Neural cell (in vitro differentiated cells): ENCODE results near the gene BMP2. TPM values are rescaled to one million over a fixed set of nuclear protein-coding genes. Genes with fewer than 3 reads are reported as not detected.

Experiments used
- H2AFZ ChIP-seq: fragments of 200-600, 300-800 bp; sonication (generic), shearing (Covaris generic); 2 replicates; pipeline ENCODE4 v1.6.0; 2014; ENCODE audit warnings: low read depth, mild to moderate bottlenecking, antibody characterized with exemption, low read length, moderate library complexity
- H3F3A ChIP-seq: fragments of 200-600 bp; shearing (Covaris generic); 2 replicates; pipeline ENCODE4 v1.6.1; 2016; ENCODE audit warnings: mild to moderate bottlenecking, moderate library complexity, mixed read lengths, antibody characterized with exemption, low read length; ENCODE audit not compliant: insufficient read depth, poor library complexity, severe bottlenecking
- H3K27ac ChIP-seq: fragments of 200-600, 300-800 bp; sonication (generic), shearing (Covaris generic); 2 replicates; pipeline ENCODE4 v1.5.1; 2014; ENCODE audit warnings: mild to moderate bottlenecking, low read length, moderate library complexity
- H3K27me3 ChIP-seq: fragments of 300-800, 200-600 bp; sonication (generic), shearing (Covaris generic); 2 replicates; pipeline ENCODE4 v1.6.0; 2014; ENCODE audit warnings: mild to moderate bottlenecking, low read depth, low read length, moderate library complexity; ENCODE audit not compliant: insufficient read depth
- H3K36me3 ChIP-seq: fragments of 300-800, 200-600 bp; sonication (generic), shearing (Covaris generic); 2 replicates; pipeline ENCODE4 v1.5.1; 2014; ENCODE audit warnings: mild to moderate bottlenecking, antibody characterized with exemption, low read length, moderate library complexity; ENCODE audit not compliant: insufficient read depth
- H3K4me2 ChIP-seq: fragments of 300-800, 200-600 bp; sonication (generic), shearing (Covaris generic); 2 replicates; pipeline ENCODE4 v1.6.0; 2014; ENCODE audit warnings: mild to moderate bottlenecking, low read length
- H3K4me3 ChIP-seq: fragments of 300-800, 200-600 bp; sonication (generic), shearing (Covaris generic); 2 replicates; pipeline ENCODE4 v1.5.1; 2014; ENCODE audit warnings: mild to moderate bottlenecking, low read length, moderate library complexity
- H3K79me2 ChIP-seq: fragments of 200-600 bp; shearing (Covaris generic); replicated peaks from 2 replicates; pipeline ENCODE4 v1.6.0; 2014; ENCODE audit warnings: mild to moderate bottlenecking, low read length, moderate library complexity; ENCODE audit not compliant: insufficient read depth
- H3K9ac ChIP-seq: fragments of 300-800, 200-600 bp; sonication (generic), shearing (Covaris generic); 2 replicates; pipeline ENCODE4 v1.6.1; 2016; ENCODE audit warnings: mild to moderate bottlenecking, low read length, mixed read lengths
- H3K9me2 ChIP-seq: fragments of 200-600 bp; shearing (Covaris generic); 2 replicates; pipeline ENCODE4 v1.6.1; 2016; ENCODE audit warnings: mild to moderate bottlenecking, low read length, mixed read lengths; ENCODE audit not compliant: insufficient read depth
- H3K9me3 ChIP-seq: fragments of 200-600, 300-800 bp; sonication (generic), shearing (Covaris generic); 2 replicates; pipeline ENCODE4 v1.6.1; 2016; ENCODE audit warnings: mild to moderate bottlenecking, mixed run types, low read length, moderate library complexity, mixed read lengths
- H4K20me1 ChIP-seq: fragments of 200-600 bp; shearing (Covaris generic); 2 replicates; pipeline ENCODE4 v1.6.1; 2016; ENCODE audit warnings: mild to moderate bottlenecking, mixed run types; ENCODE audit not compliant: insufficient read depth
- CTCF ChIP-seq: fragments of 450-650 bp; IDR thresholded peaks from 2 replicates; pipeline ENCODE4 v1.5.1; 2014; ENCODE audit warnings: antibody characterized with exemption, mild to moderate bottlenecking, moderate library complexity; ENCODE audit not compliant: poor library complexity, severe bottlenecking
- EP300 ChIP-seq: fragments of 450-650 bp; conservative IDR thresholded peaks from 2 replicates; pipeline ENCODE4 v1.6.1; 2014; ENCODE audit warnings: antibody characterized with exemption, mild to moderate bottlenecking, moderate library complexity; ENCODE audit not compliant: poor library complexity, severe bottlenecking
- EZH2 ChIP-seq: fragments of 200-600, 300-800 bp; shearing (Covaris generic), sonication (generic); IDR thresholded peaks from 2 replicates; pipeline ENCODE4 v1.6.1; 2014; ENCODE audit warnings: antibody characterized with exemption, low read length, borderline replicate concordance, mild to moderate bottlenecking; ENCODE audit not compliant: insufficient read depth, poor library complexity, severe bottlenecking
- MXI1 ChIP-seq: fragments of 450-650 bp; conservative IDR thresholded peaks from 2 replicates; pipeline ENCODE4 v1.6.1; 2014; ENCODE audit warnings: antibody characterized with exemption, mild to moderate bottlenecking; ENCODE audit not compliant: poor library complexity, severe bottlenecking
- POLR2AphosphoS5 ChIP-seq: IDR thresholded peaks from 2 replicates; pipeline ENCODE4 v1.6.1; 2012
- RAD21 ChIP-seq: fragments of 450-650 bp; conservative IDR thresholded peaks from 2 replicates; pipeline ENCODE4 v1.6.1; 2014; ENCODE audit warnings: antibody characterized with exemption, mild to moderate bottlenecking, moderate library complexity
- SMC3 ChIP-seq: fragments of 450-650 bp; conservative IDR thresholded peaks from 2 replicates; pipeline ENCODE4 v1.6.1; 2014; ENCODE audit warnings: antibody characterized with exemption, mild to moderate bottlenecking, moderate library complexity; ENCODE audit not compliant: poor library complexity
- TAF1 ChIP-seq: IDR thresholded peaks from 2 replicates; pipeline ENCODE4 v1.6.1; 2012; ENCODE audit warnings: low read depth
- polyA plus RNA-seq: library from polyadenylated mRNA; depleted of rRNA; stranded (reverse); fragments of >200 nt; gene quantifications from 2 replicates; pipeline ENCODE4 v1.2.3, GENCODE V29; 2014
- TF ChIP-seq, protein P1 (sequence below): IDR thresholded peaks from 2 replicates; pipeline ENCODE4 v1.6.1; 2012; ENCODE audit warnings: borderline replicate concordance

The BMP2 gene
- polyA plus RNA-seq, 1 donor from 2014 or later = 1.1 TPM

GRCh38 chr20:6744805-6745204, 22.7 kb upstream of the BMP2 start:
- no peaks in the 10 kb centered on the region for H3F3A ChIP-seq
- no peak overlapping the region for H3K4me3 ChIP-seq
- H2AFZ ChIP-seq = no peak overlapping the region
- H3K79me2 ChIP-seq = no peaks in the 10 kb centered on the region
- no peaks in the 10 kb centered on the region for H3K36me3 ChIP-seq
- H3K4me2 ChIP-seq = no peak overlapping the region
- TF ChIP-seq, protein P1, sequence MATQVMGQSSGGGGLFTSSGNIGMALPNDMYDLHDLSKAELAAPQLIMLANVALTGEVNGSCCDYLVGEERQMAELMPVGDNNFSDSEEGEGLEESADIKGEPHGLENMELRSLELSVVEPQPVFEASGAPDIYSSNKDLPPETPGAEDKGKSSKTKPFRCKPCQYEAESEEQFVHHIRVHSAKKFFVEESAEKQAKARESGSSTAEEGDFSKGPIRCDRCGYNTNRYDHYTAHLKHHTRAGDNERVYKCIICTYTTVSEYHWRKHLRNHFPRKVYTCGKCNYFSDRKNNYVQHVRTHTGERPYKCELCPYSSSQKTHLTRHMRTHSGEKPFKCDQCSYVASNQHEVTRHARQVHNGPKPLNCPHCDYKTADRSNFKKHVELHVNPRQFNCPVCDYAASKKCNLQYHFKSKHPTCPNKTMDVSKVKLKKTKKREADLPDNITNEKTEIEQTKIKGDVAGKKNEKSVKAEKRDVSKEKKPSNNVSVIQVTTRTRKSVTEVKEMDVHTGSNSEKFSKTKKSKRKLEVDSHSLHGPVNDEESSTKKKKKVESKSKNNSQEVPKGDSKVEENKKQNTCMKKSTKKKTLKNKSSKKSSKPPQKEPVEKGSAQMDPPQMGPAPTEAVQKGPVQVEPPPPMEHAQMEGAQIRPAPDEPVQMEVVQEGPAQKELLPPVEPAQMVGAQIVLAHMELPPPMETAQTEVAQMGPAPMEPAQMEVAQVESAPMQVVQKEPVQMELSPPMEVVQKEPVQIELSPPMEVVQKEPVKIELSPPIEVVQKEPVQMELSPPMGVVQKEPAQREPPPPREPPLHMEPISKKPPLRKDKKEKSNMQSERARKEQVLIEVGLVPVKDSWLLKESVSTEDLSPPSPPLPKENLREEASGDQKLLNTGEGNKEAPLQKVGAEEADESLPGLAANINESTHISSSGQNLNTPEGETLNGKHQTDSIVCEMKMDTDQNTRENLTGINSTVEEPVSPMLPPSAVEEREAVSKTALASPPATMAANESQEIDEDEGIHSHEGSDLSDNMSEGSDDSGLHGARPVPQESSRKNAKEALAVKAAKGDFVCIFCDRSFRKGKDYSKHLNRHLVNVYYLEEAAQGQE = no peak
- TF ChIP-seq EP300 = no peak
- no peak for TF ChIP-seq EZH2
- H3K9me2 ChIP-seq = no peaks in the 10 kb centered on the region
- H3K9me3 ChIP-seq = no peaks in the 10 kb centered on the region
- H4K20me1 ChIP-seq = no peaks in the 10 kb centered on the region
- H3K27ac ChIP-seq = no peak overlapping the region
- no peaks in the 10 kb centered on the region for H3K27me3 ChIP-seq
- H3K9ac ChIP-seq = no peak overlapping the region

DNA sequence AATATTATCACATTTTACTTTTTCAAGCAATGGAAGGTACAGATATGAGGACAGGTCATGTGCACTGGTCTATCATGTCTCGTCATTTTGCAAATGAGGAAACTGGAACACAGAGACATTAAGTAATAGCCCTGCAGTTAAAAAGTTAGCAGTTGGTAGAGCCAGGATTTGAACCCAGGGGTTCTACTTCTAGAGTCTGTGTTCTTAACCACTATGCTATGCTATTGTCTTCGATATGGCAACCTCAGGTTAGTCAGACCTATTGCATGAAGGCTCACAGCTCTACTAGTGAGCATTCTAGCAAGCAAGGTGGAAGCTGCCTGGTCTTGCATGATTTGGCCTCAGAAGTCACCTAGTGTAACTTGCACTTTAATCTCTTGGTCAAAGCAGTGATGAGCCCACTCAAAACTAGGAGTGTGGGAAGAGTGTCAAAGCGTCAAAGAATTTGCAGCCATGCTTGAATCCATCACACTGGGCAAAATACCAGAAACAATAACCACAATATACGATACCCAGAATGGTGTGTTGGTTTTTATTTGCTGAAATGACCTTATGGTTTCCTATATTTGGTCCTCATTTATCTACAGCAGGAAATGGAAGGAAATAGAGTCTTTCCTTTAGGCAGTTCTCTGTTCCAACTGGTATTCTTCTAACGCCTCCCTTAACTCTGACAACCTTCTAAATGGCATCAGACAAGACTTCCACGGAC, 20.4 kb upstream of the BMP2 start:
- Histone ChIP-seq H2AFZ (no peak overlapping the region), H3K36me3 (no peaks in the 10 kb centered on the region), H3K4me2 (no peak overlapping the region), H3K27ac (no peak overlapping the region), H4K20me1 (no peaks in the 10 kb centered on the region), H3K79me2 (no peaks in the 10 kb centered on the region), H3K9me3 (no peaks in the 10 kb centered on the region), H3K4me3 (no peak overlapping the region), H3F3A (no peaks in the 10 kb centered on the region), H3K9ac (no peak overlapping the region), H3K27me3 (no peaks in the 10 kb centered on the region), H3K9me2 (no peaks in the 10 kb centered on the region)
- no peak for TF ChIP-seq TAF1

GRCh38 chr20:6750438-6750837, 17.0 kb upstream of the BMP2 start:
- no peaks in the 10 kb centered on the region for H4K20me1 ChIP-seq
- H3K9me3 ChIP-seq = no peaks in the 10 kb centered on the region
- H3K27ac ChIP-seq = no peak overlapping the region
- no peaks in the 10 kb centered on the region for H3K36me3 ChIP-seq
- no peak overlapping the region for H2AFZ ChIP-seq
- no peak overlapping the region for H3K4me2 ChIP-seq
- TF ChIP-seq TAF1 (no peak), EP300 (no peak), SMC3 (no peak), EZH2 (no peak), CTCF (no peak), POLR2AphosphoS5 (no peak), RAD21 (no peak), MXI1 (no peak)
- TF ChIP-seq, protein P1 = no peak
- no peaks in the 10 kb centered on the region for H3K79me2 ChIP-seq
- no peaks in the 10 kb centered on the region for H3K9me2 ChIP-seq
- no peaks in the 10 kb centered on the region for H3K27me3 ChIP-seq
- no peak overlapping the region for H3K9ac ChIP-seq
- H3K4me3 ChIP-seq = no peak overlapping the region
- H3F3A ChIP-seq = no peaks in the 10 kb centered on the region
